D721Med (cell line): ENCODE results near the gene TWF1.

Experiments used
- DNase-seq: peaks from one replicate; pipeline ENCODE4 v3.0.0; 2011; ENCODE audit warnings: low spot score; ENCODE audit not compliant: insufficient read length
- FAIRE-seq: peaks from 2 replicates; lab custom pipeline; 2011; peaks lifted over from hg19 to GRCh38; lab: Jason Lieb, UNC
- TF ChIP-seq, protein P1 (sequence below): IDR thresholded peaks from 2 replicates; pipeline ENCODE4 v1.5.1; 2012; ENCODE audit warnings: mild to moderate bottlenecking, control low read depth; ENCODE audit not compliant: insufficient read depth; ENCODE audit errors: missing control alignments

TWF1 gene

DNA sequence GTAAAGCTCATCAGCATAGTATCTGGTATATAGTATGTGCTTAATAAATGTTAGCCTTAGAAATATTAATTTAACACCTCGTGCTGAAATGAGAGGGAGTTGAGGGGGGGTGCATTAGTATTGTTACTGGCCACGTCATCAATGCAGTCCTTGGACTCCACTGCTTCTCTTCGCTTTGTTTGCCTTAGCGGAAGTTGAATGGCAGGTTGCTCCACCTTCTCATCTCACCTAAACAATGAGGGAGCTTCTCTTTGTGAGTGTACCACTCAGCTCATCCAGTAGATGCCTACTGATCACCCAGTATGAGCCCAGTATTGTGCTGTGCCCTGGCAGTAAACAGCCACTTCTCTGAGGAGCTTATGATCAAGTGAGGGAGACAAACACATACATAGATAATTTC is 34.2 kb upstream of the TWF1 start:
- no peak for FAIRE-seq
- TF ChIP-seq, protein P1, sequence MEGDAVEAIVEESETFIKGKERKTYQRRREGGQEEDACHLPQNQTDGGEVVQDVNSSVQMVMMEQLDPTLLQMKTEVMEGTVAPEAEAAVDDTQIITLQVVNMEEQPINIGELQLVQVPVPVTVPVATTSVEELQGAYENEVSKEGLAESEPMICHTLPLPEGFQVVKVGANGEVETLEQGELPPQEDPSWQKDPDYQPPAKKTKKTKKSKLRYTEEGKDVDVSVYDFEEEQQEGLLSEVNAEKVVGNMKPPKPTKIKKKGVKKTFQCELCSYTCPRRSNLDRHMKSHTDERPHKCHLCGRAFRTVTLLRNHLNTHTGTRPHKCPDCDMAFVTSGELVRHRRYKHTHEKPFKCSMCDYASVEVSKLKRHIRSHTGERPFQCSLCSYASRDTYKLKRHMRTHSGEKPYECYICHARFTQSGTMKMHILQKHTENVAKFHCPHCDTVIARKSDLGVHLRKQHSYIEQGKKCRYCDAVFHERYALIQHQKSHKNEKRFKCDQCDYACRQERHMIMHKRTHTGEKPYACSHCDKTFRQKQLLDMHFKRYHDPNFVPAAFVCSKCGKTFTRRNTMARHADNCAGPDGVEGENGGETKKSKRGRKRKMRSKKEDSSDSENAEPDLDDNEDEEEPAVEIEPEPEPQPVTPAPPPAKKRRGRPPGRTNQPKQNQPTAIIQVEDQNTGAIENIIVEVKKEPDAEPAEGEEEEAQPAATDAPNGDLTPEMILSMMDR: no peak
- DNase-seq: no peak

DNA sequence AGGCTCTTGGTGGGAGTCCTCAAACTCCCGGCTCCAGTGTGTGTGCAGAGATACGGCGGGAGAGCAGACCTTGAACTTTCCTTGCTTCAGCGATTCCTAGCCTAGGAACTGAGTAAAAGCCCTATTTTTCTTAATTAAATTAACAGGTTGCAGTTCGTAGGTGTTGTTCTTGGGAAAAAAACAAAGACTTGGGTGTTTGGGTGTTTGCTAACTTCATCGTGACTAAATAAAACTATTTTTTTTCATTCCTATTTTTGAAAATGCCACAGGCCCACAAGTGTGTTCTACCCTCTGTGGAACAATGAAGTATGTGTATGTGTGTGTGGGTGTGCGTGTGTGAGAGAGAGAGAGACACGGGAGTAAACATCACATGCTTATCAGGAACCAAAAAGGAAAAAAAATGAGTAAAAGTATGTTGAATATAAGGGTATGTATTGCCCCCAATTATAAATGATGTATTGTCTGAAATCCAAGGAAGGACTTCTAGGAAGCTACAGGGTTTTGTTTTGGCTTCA is 30.4 kb upstream of the TWF1 start:
- TF ChIP-seq, protein P1: no peak
- FAIRE-seq: no peak
- DNase-seq: no peak

DNA sequence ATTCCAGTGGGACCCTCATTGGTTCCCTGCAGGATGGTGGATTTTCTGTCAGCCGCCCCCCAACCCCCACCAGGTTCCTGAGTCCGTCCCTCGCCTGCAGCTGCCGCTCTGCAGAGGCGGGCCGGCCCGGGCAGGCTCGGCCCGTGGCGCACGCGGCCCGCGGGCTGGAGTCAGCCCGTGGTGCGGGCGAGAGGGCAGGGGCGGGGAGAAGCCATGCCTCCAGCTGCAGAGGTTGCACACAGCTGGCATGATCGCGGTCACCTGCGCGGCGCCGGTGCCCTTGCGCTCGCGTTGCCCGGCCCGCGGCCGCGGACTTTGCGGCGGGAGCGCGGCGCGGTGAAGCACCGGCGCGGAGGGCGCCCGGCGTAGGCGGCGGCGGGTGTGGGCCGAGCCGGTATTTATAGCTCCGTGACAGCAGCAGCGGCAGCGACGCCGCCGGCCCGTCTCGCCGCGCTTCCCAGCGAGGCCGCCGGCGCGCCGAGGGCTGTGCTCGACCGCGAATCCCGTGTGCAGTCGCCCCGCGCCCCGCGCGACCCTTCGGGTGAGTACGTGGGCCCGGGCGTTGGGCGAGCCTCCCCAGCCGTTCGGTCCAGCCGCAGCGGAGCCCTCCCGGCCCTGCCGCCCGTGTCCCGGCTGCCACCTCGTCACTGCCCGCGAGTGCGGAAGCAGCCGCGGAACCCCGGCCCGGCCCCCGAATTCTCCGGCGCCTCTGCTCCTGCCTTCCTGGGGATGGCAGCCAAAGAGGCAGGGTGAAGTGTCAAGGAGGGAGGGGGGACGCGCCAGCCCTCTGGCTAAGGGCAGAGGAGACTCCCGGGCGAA is 29.7 kb upstream of the TWF1 start, which contains the start of gene TMEM117:
TSS of gene TMEM117 (plus strand) at position 426 of the 819 bp plus-strand sequence.
- TF ChIP-seq, protein P1: no peak
- no peak for DNase-seq
- FAIRE-seq: no peak

DNA sequence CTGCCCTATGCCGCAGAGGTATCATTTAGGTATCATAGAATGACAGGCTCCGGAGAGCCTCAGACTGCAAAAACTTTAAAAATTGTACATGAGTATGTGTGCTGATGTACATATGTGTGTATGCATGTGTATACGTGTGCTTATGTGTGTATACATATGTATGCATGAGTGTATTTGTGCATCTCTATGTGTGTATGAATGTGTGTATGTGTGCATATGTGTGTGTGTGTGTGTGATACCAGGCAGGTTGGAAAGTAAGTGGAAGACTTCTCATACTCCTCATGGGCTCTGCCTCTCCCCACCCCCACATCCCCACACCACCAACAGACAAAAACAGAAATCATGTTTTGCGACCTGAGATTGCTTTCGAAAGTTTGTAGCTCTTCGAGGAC is 29.1 kb upstream of the TWF1 start:
- FAIRE-seq (no peak), DNase-seq (no peak)
- TF ChIP-seq, protein P1: no peak

DNA sequence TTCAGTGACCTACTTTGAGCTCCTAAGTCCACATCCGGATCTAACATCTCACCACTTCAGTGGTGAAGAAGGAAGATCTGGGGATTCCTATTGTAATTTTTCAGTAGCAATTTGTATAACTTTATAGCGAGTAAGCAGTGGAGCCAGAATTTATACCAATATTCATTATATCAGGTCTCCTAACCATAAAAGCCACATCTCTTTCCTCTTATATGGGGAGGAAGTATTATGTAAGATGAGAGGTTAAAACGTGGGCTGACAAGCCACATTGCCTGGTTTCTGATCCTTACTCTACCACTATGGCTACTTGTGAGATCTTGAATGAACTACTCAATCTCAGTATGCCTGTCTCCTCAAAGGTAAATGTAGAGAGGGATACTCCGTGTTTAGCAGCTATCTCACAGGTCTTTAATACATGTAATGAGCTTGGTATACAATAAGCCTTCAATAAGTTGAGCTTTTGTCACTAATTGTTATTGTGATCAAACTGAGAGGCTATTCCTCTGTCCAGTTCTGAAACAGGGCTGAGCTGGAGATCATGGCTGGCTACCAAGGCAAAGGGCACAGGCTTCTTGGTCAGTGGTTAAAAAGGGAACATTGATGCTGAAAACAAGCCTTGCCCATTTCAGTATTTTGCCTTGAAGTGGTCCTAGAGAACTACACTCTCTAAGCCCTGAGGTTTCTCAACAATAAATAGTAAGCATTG is 26.5 kb upstream of the TWF1 start:
- no peak for DNase-seq
- TF ChIP-seq, protein P1: no peak
- FAIRE-seq: no peak

DNA sequence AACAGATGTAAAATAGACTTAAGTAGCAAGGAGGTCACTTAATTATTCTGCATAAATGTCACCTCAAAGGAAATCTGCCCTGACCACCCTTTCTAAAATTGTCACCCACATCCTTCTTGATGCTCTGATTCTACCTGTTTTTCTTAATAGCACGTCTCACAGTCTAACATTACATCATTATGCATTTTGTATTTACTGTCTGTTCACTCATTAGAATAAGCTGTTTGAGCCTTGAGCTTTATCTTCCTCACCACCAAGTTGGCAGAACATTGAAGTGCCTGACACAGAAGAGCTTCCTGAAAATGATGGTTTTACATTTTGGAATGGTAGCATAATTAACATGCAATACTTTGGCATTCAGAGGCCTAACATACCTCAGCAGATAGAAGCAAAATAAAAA is 21.0 kb upstream of the TWF1 start:
- FAIRE-seq (no peak), DNase-seq (no peak)
- TF ChIP-seq, protein P1: no peak
